ENCODE results near the gene CAVIN3. TPM values are rescaled to one million over a fixed set of nuclear protein-coding genes. Genes with fewer than 3 reads are reported as not detected.

CAVIN3 gene
- polyA plus RNA-seq (2011; rRNA removed) (81.8 and 134 TPM in 2 replicates), polyA minus RNA-seq (2011; rRNA and poly(A)+ RNA removed) (17.5 and 19.7 TPM in 2 replicates)

DNA sequence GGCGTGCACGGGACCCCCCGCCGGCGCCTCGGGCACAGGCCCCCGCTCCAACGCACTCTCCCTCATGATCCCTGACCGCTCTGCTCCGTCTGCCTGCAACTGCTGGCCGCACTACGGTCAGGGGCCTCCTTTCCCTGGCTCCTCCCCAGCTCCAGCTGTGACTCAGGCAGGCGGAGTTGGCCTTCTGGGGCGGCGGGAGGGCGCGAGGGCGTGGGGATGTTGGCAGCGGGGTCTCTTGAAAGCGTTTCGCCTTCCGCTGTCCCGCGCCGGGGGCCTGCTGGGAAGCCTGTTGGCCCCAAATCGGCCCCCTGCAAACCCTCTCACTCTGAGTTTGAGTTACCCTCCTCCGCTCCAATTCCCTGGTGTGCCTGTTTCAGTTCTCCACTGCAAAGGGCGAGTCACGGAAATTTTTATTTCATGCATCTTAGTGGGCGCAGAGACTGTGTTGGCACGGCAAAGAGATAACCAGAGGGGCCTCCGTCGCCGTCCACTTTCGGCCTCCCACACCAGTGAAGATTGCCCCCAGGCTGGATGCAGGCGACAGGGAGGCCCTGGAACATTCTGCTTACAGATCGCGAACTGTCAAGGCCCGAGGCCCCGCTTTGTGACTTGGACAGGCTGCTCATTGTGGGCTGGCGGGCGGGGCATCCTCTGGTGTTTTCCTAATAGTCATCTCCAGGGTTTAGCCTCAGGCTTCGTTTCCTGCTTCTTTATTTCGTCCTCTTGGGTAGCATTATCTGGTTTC lies at the start of gene CAVIN3:
CAVIN3 (minus strand) TSS at position 91 of the 745 bp plus-strand sequence; CDS start at position 66, 25 bp downstream.
- no peaks in the 10 kb centered on the region for H3K27me3 ChIP-seq (ENCODE audit: control insufficient read depth, insufficient read depth, low read length)
- DNase-seq (ENCODE audit: low read depth): peak; percentile 50
- peaks cover 2% of the 10 kb centered on the region; the same call in 1 of the 2 replicates for H3K36me3 ChIP-seq (ENCODE audit: control insufficient read depth, insufficient read depth, low read length)
- POLR2A ChIA-PET: interaction anchor here (0.5 kb wide), 1 partner anchor 373 kb away, joined by 7 read pairs; no protein-coding TSS in a partner anchor
- no peak for TF ChIP-seq CTCF (IDR thresholded peaks at IDR 0.05; ENCODE audit: insufficient read depth, low read depth, low read length)
- H3K4me3 ChIP-seq (ENCODE audit: low read depth, low read length): peak within 1 kb of the TSS; percentile 59
- CTCF ChIA-PET: interaction anchor here (0.6 to 7.2 kb wide), 4 partner anchors 8 to 42 kb away, joined by 3 to 62 read pairs (median 10); no protein-coding TSS in a partner anchor

GRCh38 chr11:6365659-6366058 lies 45.4 kb upstream of the CAVIN3 start:
- ChIA-PET CTCF (interaction anchor here (0.6 to 6.2 kb wide), 3 partner anchors 9 to 97 kb away, joined by 3 to 98 read pairs (median 17); no protein-coding TSS in a partner anchor), POLR2A (no interaction called here)
- Histone ChIP-seq H3K27me3 (ENCODE audit: control insufficient read depth, insufficient read depth, low read length) (peaks cover 2% of the 10 kb centered on the region; the same call in 1 of the 2 replicates), H3K36me3 (ENCODE audit: control insufficient read depth, insufficient read depth, low read length) (no peaks in the 10 kb centered on the region), H3K4me3 (ENCODE audit: low read depth, low read length) (no peak overlapping the region)
- no peak for TF ChIP-seq CTCF (IDR thresholded peaks at IDR 0.05; ENCODE audit: insufficient read depth, low read depth, low read length)
- no peak for DNase-seq (ENCODE audit: low read depth)

DNA sequence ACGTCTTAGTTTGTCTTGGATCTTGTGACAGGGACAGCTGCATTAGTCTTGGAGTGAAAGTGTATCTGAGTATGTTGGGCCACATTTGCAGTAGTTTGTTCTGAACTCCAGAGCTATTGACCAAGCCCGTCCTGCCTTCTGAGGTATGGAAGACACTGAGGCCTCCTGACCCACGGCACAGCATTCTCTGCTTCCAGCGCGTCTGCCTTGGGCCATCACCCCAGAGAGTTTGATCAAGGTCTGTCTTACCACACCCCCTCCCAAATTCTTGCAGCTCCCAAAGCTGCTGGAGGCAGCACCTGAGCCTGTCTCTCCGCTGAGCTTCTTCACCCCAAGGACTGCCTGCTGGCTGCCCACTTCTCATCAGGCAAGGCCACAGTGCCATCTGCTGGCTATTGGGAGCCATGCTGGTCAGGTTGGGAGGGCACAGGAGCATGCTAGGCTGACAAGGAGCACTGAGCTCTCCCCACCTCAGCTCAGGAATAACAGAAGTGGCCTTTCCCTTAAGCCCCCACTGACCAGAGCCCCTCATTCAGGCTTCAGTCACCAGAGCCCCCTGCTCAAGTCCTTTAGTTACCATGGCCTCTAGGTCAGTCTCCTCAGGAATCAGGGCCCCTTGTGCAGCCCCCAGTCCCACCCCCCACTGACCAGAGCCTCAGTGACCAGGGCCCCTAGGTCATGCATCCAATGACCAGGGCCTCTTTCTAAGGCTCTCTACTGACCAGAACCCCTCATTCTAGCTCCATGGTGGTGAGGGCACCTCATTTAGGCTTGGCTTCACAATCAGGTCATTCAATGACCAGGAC lies 42.8 kb upstream of the CAVIN3 start:
- no peak overlapping the region for H3K4me3 ChIP-seq (ENCODE audit: low read depth, low read length)
- CTCF ChIA-PET: interaction anchor here (0.6 to 6.2 kb wide), 47 partner anchors 10 to 887 kb away, joined by 3 to 98 read pairs (median 5); partner anchors contain the start of genes CAVIN3, CCKBR, CNGA4 and OR56A1
- no peak for DNase-seq (ENCODE audit: low read depth)
- TF ChIP-seq CTCF (IDR thresholded peaks at IDR 0.05; ENCODE audit: insufficient read depth, low read depth, low read length): peak; percentile 98
- no peaks in the 10 kb centered on the region for H3K36me3 ChIP-seq (ENCODE audit: control insufficient read depth, insufficient read depth, low read length)
- POLR2A ChIA-PET: interaction anchor here (1.0 kb wide), 1 partner anchor 113 kb away, joined by 3 read pairs; no protein-coding TSS in a partner anchor
- peaks cover 2% of the 10 kb centered on the region; the same call in 1 of the 2 replicates for H3K27me3 ChIP-seq (ENCODE audit: control insufficient read depth, insufficient read depth, low read length)

DNA sequence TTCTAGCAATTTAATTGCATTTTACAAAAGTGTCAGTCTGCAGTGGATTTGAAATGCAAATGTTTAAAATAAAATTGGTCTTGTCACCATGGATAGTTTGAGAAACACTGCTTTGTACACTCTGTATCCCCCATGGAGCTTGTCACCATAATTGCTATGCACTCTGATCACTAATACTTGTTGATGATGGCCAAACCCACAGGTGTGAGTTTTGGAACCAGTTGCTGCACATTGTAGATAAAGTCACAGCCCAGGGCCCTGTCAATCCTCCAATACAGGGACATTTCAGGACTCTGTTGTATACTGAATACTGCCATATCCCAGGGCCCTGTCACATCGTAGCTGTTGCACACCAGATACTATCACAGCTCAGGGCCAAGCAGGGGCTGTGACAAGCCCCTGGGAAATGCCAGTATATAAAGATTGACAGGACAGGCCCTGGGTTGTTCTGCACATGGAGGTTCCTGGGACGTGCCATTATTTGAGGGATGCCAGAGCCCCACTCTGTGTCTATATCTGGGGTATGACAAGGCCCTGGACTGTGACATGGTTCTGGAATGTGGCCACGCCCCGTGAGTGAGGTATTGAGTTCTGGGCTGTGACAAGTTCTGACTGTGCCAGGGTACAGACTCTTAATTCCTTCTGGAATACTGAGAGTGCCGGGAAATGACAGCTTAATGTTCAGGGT lies 42.0 kb upstream of the CAVIN3 start:
- Histone ChIP-seq H3K4me3 (ENCODE audit: low read depth, low read length) (no peak overlapping the region), H3K36me3 (ENCODE audit: control insufficient read depth, insufficient read depth, low read length) (no peaks in the 10 kb centered on the region), H3K27me3 (ENCODE audit: control insufficient read depth, insufficient read depth, low read length) (peaks cover 1% of the 10 kb centered on the region; the same call in 1 of the 2 replicates)
- no peak for DNase-seq (ENCODE audit: low read depth)
- no peak for TF ChIP-seq CTCF (IDR thresholded peaks at IDR 0.05; ENCODE audit: insufficient read depth, low read depth, low read length)
- POLR2A ChIA-PET: interaction anchor here (1.0 kb wide), 1 partner anchor 112 kb away, joined by 3 read pairs; no protein-coding TSS in a partner anchor
- CTCF ChIA-PET: interaction anchor here (0.6 to 6.2 kb wide), 45 partner anchors 9 to 887 kb away, joined by 3 to 98 read pairs (median 5); partner anchors contain the start of genes CAVIN3, CCKBR, CNGA4 and OR56A1
